WTC11 (cell line): ENCODE measurements around the gene RBM39. TPM values are rescaled to one million over a fixed set of nuclear protein-coding genes. Genes with fewer than 3 reads are reported as not detected.
"Not testable (repeated sequence)": the region's sequence is repeated elsewhere in the genome, so short reads cannot be mapped to it uniquely, and the experiment has no call there.

Source experiments
- ATAC-seq: fragments of 200-7000 bp; cut with Tn5 transposase; 2 replicates; pipeline ENCODE4 v1.10.0; 2021; ENCODE audit warnings: mild to moderate bottlenecking, moderate library complexity
- CTCF ChIA-PET: fragments of 300-600 bp; sonication (Branson Sonifier 250); formaldehyde crosslinking; loops from one replicate; lab custom pipeline; 2021; ENCODE audit warnings: antibody characterized with exemption; lab: Charles Lee
- POLR2A ChIA-PET: fragments of 350-600 bp; sonication (Branson Sonifier 250); formaldehyde crosslinking; loops from one replicate; lab custom pipeline; 2021; ENCODE audit warnings: antibody characterized with exemption; lab: Charles Lee
- DNase-seq: peaks from one replicate; pipeline ENCODE4 v3.0.0; 2021; ENCODE audit warnings: low spot score
- H3K27ac Mint-ChIP-seq: 2 replicates; pipeline ENCODE4 v1.8.0; 2021; ENCODE audit warnings: mixed read lengths
- H3K27me3 Mint-ChIP-seq: 2 replicates; pipeline ENCODE4 v1.8.0; 2021; ENCODE audit warnings: low read depth, mild to moderate bottlenecking, moderate library complexity, mixed read lengths
- H3K36me3 Mint-ChIP-seq: 2 replicates; pipeline ENCODE4 v1.8.0; 2021; ENCODE audit warnings: mixed read lengths
- H3K4me1 Mint-ChIP-seq: 2 replicates; pipeline ENCODE4 v1.8.0; 2022; ENCODE audit warnings: mixed read lengths
- H3K4me3 Mint-ChIP-seq: 2 replicates; pipeline ENCODE4 v1.8.0; 2021; ENCODE audit warnings: mild to moderate bottlenecking, moderate library complexity, mixed read lengths
- H3K9me3 Mint-ChIP-seq: 2 replicates; pipeline ENCODE4 v1.8.0; 2021; ENCODE audit warnings: mixed read lengths
- CBFB ChIP-seq: sonication (generic); formaldehyde crosslinking; IDR thresholded peaks from 2 replicates; pipeline ENCODE4 v1.8.1; 2022; ENCODE audit warnings: mild to moderate bottlenecking, low read depth, missing genetic modification reagents
- ESRRA ChIP-seq: sonication (generic); formaldehyde crosslinking; IDR thresholded peaks from 2 replicates; pipeline ENCODE4 v1.8.1; 2022; ENCODE audit warnings: mild to moderate bottlenecking, missing genetic modification reagents, borderline replicate concordance
- RELA ChIP-seq: sonication (generic); formaldehyde crosslinking; IDR thresholded peaks from 2 replicates; pipeline ENCODE4 v1.8.1; 2022; ENCODE audit warnings: missing genetic modification reagents, mild to moderate bottlenecking, borderline replicate concordance
- ZNF121 ChIP-seq: sonication (generic); formaldehyde crosslinking; IDR thresholded peaks from 2 replicates; pipeline ENCODE4 v1.8.0; 2023; ENCODE audit warnings: missing genetic modification reagents
- ZNF396 ChIP-seq: fragments of 250-450 bp; sonication (Bioruptor Pico); IDR thresholded peaks from 2 replicates; pipeline ENCODE4 v1.8.0; 2021; ENCODE audit warnings: mild to moderate bottlenecking, moderate library complexity, borderline replicate concordance
- total RNA-seq: library from RNA; stranded (reverse); gene quantifications from 3 replicates; pipeline ENCODE4 v1.2.3, GENCODE V29; 2021
- TF ChIP-seq, protein P1 (sequence below): sonication (generic); formaldehyde crosslinking; IDR thresholded peaks from 2 replicates; pipeline ENCODE4 v1.8.0; 2023; ENCODE audit warnings: mild to moderate bottlenecking, missing genetic modification reagents
- TF ChIP-seq, protein P2 (sequence below): sonication (generic); formaldehyde crosslinking; IDR thresholded peaks from 2 replicates; pipeline ENCODE4 v1.8.0; 2023; ENCODE audit warnings: missing genetic modification reagents, mild to moderate bottlenecking, borderline replicate concordance
- TF ChIP-seq, protein P3 (sequence below): sonication (generic); formaldehyde crosslinking; IDR thresholded peaks from 2 replicates; pipeline ENCODE4 v1.8.1; 2023; ENCODE audit warnings: mild to moderate bottlenecking, missing genetic modification reagents, moderate library complexity
- TF ChIP-seq, protein P4 (sequence below): fragments of 250-450 bp; sonication (Bioruptor Pico); IDR thresholded peaks from 2 replicates; pipeline ENCODE4 v1.9.0; 2021; ENCODE audit warnings: moderate library complexity, mild to moderate bottlenecking, inconsistent platforms, borderline replicate concordance
- TF ChIP-seq, protein P5 (sequence below): sonication (generic); formaldehyde crosslinking; conservative IDR thresholded peaks from 2 replicates; pipeline ENCODE4 v1.8.1; 2023; ENCODE audit warnings: mild to moderate bottlenecking, low read depth, missing genetic modification reagents, moderate library complexity
- TF ChIP-seq, protein P6 (sequence below): fragments of 250-450 bp; sonication (Bioruptor Pico); IDR thresholded peaks from 2 replicates; pipeline ENCODE4 v1.9.0; 2021; ENCODE audit warnings: mild to moderate bottlenecking

Gene RBM39
- total RNA-seq, 1 experiment from 2014 or later: 231 TPM

DNA sequence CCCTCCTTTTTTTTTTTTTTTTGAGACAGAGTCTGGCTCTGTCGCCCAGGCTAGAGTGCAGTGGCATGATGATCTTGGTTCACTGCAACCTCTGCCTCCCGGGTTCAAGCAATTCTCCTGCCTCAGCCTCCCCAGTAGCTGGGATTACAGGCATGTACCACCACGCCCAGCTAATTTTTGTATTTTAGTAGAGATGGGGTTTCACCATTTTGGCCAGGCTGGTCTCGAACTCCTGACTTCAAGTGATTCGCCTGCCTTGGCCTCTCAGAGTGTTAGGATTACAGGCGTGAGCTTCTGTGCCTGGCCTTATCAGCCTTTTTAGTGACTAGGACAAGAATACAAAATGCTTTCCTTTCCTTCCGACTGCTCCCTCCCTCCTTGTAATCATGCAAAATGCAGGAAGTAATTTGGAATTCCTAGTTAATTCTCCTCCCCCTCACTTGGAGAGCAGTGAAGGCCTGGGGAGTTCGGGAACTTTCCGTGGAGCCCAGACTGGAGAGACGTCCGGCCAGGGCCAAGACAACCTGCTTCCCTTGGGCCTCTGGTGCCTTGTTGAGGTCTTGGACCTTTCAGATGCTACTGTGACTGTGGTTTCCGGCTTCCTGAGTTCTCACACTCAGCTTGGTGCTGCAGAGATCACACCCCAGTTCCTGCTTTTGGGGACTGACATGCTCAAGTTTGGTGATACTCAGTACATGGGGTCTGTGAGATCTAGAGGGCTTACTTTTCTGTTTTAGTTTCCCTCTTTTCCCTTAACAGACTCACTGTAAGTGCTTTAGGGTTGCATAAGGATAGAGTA, 25.8 kb upstream of the RBM39 start:
- DNase-seq: peak; percentile 37
- H3K27me3 Mint-ChIP-seq: peaks cover 20% of the 10 kb centered on the region
- no peaks in the 10 kb centered on the region for H3K36me3 Mint-ChIP-seq
- peak overlapping the region; percentile 90 for H3K27ac Mint-ChIP-seq
- ChIA-PET CTCF (interaction anchor here (0.5 to 1.0 kb wide), 3 partner anchors 180 to 1362 kb away, joined by 3 read pairs; no protein-coding TSS in a partner anchor), POLR2A (interaction anchor here (3.2 kb wide), 1 partner anchor 26 kb away, joined by 28 read pairs; the partner anchor contains the start of gene RBM39)
- no peak for TF ChIP-seq RELA (CRISPR knock-in tag)
- TF ChIP-seq, protein P1, sequence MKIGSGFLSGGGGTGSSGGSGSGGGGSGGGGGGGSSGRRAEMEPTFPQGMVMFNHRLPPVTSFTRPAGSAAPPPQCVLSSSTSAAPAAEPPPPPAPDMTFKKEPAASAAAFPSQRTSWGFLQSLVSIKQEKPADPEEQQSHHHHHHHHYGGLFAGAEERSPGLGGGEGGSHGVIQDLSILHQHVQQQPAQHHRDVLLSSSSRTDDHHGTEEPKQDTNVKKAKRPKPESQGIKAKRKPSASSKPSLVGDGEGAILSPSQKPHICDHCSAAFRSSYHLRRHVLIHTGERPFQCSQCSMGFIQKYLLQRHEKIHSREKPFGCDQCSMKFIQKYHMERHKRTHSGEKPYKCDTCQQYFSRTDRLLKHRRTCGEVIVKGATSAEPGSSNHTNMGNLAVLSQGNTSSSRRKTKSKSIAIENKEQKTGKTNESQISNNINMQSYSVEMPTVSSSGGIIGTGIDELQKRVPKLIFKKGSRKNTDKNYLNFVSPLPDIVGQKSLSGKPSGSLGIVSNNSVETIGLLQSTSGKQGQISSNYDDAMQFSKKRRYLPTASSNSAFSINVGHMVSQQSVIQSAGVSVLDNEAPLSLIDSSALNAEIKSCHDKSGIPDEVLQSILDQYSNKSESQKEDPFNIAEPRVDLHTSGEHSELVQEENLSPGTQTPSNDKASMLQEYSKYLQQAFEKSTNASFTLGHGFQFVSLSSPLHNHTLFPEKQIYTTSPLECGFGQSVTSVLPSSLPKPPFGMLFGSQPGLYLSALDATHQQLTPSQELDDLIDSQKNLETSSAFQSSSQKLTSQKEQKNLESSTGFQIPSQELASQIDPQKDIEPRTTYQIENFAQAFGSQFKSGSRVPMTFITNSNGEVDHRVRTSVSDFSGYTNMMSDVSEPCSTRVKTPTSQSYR (CRISPR knock-in tag): no peak
- peaks cover 28% of the 10 kb centered on the region for H3K4me1 Mint-ChIP-seq
- ATAC-seq: no peak
- peaks cover 7% of the 10 kb centered on the region for H3K9me3 Mint-ChIP-seq
- peak overlapping the region; percentile 36; the same call in 1 of the 2 replicates for H3K4me3 Mint-ChIP-seq

DNA sequence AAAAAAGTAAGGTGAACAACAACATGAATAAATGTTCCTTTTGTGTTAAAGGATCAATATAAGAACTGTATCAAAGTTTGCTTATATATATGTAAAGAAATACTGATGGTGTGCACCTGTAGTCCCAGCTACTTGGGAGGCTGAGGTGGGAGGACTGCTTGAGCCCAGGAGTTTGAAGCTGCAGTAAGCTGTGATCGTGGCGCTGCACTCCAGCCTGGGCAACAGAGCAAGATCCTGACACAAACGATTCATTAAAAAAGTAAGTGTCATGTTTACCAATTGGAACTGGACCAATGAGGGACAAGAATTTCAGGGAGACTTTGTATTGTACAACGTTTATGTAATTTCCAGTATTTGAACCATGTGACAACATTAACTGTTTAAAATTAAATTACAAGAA, 24.8 kb upstream of the RBM39 start:
- CTCF ChIA-PET: no interaction called here
- POLR2A ChIA-PET: interaction anchor here (3.2 kb wide), 1 partner anchor 25 kb away, joined by 28 read pairs; the partner anchor contains the start of gene RBM39
- Mint-ChIP-seq H3K27me3 (peaks cover 20% of the 10 kb centered on the region), H3K27ac (no peak overlapping the region), H3K4me1 (peaks cover 25% of the 10 kb centered on the region), H3K9me3 (peaks cover 7% of the 10 kb centered on the region), H3K36me3 (no peaks in the 10 kb centered on the region), H3K4me3 (no peak overlapping the region)
- ATAC-seq (no peak), DNase-seq (no peak)
- TF ChIP-seq, protein P2, sequence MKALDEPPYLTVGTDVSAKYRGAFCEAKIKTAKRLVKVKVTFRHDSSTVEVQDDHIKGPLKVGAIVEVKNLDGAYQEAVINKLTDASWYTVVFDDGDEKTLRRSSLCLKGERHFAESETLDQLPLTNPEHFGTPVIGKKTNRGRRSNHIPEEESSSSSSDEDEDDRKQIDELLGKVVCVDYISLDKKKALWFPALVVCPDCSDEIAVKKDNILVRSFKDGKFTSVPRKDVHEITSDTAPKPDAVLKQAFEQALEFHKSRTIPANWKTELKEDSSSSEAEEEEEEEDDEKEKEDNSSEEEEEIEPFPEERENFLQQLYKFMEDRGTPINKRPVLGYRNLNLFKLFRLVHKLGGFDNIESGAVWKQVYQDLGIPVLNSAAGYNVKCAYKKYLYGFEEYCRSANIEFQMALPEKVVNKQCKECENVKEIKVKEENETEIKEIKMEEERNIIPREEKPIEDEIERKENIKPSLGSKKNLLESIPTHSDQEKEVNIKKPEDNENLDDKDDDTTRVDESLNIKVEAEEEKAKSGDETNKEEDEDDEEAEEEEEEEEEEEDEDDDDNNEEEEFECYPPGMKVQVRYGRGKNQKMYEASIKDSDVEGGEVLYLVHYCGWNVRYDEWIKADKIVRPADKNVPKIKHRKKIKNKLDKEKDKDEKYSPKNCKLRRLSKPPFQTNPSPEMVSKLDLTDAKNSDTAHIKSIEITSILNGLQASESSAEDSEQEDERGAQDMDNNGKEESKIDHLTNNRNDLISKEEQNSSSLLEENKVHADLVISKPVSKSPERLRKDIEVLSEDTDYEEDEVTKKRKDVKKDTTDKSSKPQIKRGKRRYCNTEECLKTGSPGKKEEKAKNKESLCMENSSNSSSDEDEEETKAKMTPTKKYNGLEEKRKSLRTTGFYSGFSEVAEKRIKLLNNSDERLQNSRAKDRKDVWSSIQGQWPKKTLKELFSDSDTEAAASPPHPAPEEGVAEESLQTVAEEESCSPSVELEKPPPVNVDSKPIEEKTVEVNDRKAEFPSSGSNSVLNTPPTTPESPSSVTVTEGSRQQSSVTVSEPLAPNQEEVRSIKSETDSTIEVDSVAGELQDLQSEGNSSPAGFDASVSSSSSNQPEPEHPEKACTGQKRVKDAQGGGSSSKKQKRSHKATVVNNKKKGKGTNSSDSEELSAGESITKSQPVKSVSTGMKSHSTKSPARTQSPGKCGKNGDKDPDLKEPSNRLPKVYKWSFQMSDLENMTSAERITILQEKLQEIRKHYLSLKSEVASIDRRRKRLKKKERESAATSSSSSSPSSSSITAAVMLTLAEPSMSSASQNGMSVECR (CRISPR knock-in tag): no peak
- TF ChIP-seq ESRRA (no peak), ZNF121 (CRISPR knock-in tag) (peak; percentile 71; the same call in 1 of the 2 replicates)
- TF ChIP-seq, protein P3, sequence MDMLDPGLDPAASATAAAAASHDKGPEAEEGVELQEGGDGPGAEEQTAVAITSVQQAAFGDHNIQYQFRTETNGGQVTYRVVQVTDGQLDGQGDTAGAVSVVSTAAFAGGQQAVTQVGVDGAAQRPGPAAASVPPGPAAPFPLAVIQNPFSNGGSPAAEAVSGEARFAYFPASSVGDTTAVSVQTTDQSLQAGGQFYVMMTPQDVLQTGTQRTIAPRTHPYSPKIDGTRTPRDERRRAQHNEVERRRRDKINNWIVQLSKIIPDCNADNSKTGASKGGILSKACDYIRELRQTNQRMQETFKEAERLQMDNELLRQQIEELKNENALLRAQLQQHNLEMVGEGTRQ (CRISPR knock-in tag): no peak

DNA sequence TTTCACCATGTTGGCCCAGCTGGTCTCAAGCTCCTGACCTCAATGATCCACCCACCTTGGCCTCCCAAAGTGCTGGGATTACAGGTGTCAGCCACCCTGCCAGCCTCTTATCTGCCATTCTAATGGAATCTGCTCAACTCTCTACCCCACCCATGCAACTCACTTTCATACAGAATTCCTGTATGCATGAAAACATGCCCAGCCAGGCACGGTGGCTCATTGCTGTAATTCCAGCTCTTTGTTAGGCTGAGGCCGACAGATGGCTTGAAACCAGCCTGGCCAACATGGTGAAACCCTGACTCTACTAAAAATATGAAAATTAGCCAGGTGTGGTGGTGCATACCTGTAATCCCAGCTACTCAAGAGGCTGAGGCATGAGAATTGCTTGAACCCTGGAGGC, 22.9 kb upstream of the RBM39 start:
- DNase-seq, H3K36me3 Mint-ChIP-seq, H3K4me3 Mint-ChIP-seq, POLR2A ChIA-PET, H3K27ac Mint-ChIP-seq, H3K9me3 Mint-ChIP-seq, H3K27me3 Mint-ChIP-seq, ATAC-seq: not testable (repeated sequence)
- CTCF ChIA-PET: interaction anchor here (1.6 kb wide), 1 partner anchor 23 kb away, joined by 4 read pairs; the partner anchor contains the start of gene RBM39
- peaks cover 19% of the 10 kb centered on the region for H3K4me1 Mint-ChIP-seq

DNA sequence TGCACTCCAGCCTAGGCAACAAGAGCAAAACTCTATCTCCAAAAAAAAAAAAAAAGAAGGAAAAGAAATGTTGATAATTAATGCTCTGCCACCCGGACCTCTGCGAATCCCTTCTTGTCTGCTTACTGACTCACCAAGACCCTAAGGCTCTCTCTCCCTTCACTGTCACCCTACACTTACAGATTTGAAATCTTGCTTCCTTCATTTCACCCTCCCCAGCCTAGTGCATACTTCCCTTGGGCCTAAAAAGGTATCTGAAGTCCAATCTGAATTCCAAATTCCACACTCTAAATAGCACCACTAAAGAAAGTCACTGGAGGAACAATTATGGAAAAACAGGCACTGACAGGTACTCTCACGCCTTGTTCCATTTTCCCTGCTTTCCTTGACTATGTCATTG, 20.4 kb upstream of the RBM39 start:
- ChIA-PET CTCF (no interaction called here), POLR2A (interaction anchor here (0.7 kb wide), 1 partner anchor 176 kb away, joined by 6 read pairs; no protein-coding TSS in a partner anchor)
- H3K27me3 Mint-ChIP-seq: no peaks in the 10 kb centered on the region
- DNase-seq: no peak
- no peaks in the 10 kb centered on the region for H3K9me3 Mint-ChIP-seq
- no peaks in the 10 kb centered on the region for H3K36me3 Mint-ChIP-seq
- peak overlapping the region; percentile 32; the same call in 1 of the 2 replicates for H3K27ac Mint-ChIP-seq
- no peaks in the 10 kb centered on the region for H3K4me1 Mint-ChIP-seq
- H3K4me3 Mint-ChIP-seq: no peak overlapping the region
- no peak for ATAC-seq
- TF ChIP-seq, protein P4, sequence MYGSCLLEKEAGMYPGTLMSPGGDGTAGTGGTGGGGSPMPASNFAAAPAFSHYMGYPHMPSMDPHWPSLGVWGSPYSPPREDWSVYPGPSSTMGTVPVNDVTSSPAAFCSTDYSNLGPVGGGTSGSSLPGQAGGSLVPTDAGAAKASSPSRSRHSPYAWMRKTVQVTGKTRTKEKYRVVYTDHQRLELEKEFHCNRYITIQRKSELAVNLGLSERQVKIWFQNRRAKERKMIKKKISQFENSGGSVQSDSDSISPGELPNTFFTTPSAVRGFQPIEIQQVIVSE (CRISPR knock-in tag): no peak
- TF ChIP-seq, protein P5, sequence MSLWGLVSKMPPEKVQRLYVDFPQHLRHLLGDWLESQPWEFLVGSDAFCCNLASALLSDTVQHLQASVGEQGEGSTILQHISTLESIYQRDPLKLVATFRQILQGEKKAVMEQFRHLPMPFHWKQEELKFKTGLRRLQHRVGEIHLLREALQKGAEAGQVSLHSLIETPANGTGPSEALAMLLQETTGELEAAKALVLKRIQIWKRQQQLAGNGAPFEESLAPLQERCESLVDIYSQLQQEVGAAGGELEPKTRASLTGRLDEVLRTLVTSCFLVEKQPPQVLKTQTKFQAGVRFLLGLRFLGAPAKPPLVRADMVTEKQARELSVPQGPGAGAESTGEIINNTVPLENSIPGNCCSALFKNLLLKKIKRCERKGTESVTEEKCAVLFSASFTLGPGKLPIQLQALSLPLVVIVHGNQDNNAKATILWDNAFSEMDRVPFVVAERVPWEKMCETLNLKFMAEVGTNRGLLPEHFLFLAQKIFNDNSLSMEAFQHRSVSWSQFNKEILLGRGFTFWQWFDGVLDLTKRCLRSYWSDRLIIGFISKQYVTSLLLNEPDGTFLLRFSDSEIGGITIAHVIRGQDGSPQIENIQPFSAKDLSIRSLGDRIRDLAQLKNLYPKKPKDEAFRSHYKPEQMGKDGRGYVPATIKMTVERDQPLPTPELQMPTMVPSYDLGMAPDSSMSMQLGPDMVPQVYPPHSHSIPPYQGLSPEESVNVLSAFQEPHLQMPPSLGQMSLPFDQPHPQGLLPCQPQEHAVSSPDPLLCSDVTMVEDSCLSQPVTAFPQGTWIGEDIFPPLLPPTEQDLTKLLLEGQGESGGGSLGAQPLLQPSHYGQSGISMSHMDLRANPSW (CRISPR knock-in tag): no peak
- TF ChIP-seq, protein P6, sequence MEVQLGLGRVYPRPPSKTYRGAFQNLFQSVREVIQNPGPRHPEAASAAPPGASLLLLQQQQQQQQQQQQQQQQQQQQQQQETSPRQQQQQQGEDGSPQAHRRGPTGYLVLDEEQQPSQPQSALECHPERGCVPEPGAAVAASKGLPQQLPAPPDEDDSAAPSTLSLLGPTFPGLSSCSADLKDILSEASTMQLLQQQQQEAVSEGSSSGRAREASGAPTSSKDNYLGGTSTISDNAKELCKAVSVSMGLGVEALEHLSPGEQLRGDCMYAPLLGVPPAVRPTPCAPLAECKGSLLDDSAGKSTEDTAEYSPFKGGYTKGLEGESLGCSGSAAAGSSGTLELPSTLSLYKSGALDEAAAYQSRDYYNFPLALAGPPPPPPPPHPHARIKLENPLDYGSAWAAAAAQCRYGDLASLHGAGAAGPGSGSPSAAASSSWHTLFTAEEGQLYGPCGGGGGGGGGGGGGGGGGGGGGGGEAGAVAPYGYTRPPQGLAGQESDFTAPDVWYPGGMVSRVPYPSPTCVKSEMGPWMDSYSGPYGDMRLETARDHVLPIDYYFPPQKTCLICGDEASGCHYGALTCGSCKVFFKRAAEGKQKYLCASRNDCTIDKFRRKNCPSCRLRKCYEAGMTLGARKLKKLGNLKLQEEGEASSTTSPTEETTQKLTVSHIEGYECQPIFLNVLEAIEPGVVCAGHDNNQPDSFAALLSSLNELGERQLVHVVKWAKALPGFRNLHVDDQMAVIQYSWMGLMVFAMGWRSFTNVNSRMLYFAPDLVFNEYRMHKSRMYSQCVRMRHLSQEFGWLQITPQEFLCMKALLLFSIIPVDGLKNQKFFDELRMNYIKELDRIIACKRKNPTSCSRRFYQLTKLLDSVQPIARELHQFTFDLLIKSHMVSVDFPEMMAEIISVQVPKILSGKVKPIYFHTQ: no peak
- no peak for TF ChIP-seq ZNF396 (CRISPR knock-in tag)
- TF ChIP-seq CBFB (CRISPR knock-in tag): no peak
